Activated CD4-positive, alpha-beta T cell treated with anti-CD3 and anti-CD28 coated beads for 36 hours (primary cell): ENCODE measurements around the gene DNAJC3. TPM values are rescaled to one million over a fixed set of nuclear protein-coding genes. Genes with fewer than 3 reads are reported as not detected.

Source experiments
- total RNA-seq, 2 experiments: library from RNA; stranded (reverse); gene quantifications; one replicate each; pipeline ENCODE4 v1.2.3, GENCODE V29; 2021

The DNAJC3 gene
- total RNA-seq, 2 experiments from 2014 or later, result 13.4 to 16.3 TPM

Other genes with a start within 250 kb of the DNAJC3 start
- gene CLDN10, start 124.4 kb upstream of the DNAJC3 start, total RNA-seq, result not detected
- gene DZIP1, start 32.4 kb upstream of the DNAJC3 start, total RNA-seq, result under 1 TPM; 0.33 to 0.39 TPM